GM06990 (cell line): ENCODE measurements around the gene DMAP1.

Experiments
- DNase-seq: peaks from one replicate; pipeline ENCODE4 v3.0.0-alpha.2; 2011; ENCODE audit not compliant: insufficient read length; ENCODE audit errors: extremely low read depth
- H3K27me3 ChIP-seq: replicated peaks from 2 replicates; pipeline ENCODE4 v1.6.0; 2011; ENCODE audit warnings: low read length; ENCODE audit not compliant: control insufficient read depth, insufficient read depth
- H3K36me3 ChIP-seq: 2 replicates; pipeline ENCODE4 v1.5.1; 2011; ENCODE audit warnings: low read length; ENCODE audit not compliant: control insufficient read depth, insufficient read depth
- H3K4me3 ChIP-seq: replicated peaks from 2 replicates; pipeline ENCODE4 v1.5.1; 2011; ENCODE audit warnings: low read depth, mild to moderate bottlenecking, control low read depth, low read length
- CTCF ChIP-seq: IDR thresholded peaks from 2 replicates; pipeline ENCODE4 v1.5.1; 2011; ENCODE audit warnings: low read length, control low read depth, mild to moderate bottlenecking, inconsistent platforms; ENCODE audit not compliant: insufficient read depth, poor library complexity, severe bottlenecking

The DMAP1 gene

DNA sequence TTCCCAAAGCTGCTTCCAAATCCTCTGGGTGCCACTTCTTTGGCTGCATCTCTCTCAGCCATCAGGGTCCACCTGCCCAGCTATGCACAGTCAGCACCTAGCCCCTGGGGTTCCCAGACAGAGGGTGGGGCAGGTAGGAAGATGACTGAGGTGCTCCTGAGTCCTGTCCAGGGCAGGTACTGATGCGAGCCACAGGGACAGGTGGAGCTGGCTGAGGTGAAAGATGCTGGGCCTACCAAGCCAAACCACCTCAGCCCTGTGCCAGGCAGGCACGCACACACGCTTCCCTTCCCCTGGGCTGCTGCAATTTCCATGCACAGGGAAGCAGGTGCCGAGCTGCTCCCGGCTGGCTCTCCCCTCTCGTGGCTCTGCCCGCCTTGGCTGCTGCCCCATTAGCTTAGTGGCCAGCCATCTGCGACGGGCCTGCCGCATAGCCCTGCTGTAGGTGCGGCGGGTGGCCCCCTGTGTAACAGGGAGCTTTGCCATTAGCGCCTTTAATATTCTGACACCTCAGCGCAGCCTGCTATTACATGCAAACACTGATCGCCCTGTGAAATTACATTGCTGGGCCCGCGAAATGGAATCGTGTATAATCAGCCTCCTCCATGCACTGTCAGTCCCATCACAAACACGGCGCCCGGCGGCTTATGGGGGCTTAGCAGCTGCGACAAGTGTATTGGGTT lies 38.9 kb downstream of the DMAP1 start:
- no peak for TF ChIP-seq CTCF
- Histone ChIP-seq H3K27me3 (no peaks in the 10 kb centered on the region), H3K36me3 (no peaks in the 10 kb centered on the region; the same call in 1 of the 2 replicates), H3K4me3 (no peak overlapping the region)
- no peak for DNase-seq

DNA sequence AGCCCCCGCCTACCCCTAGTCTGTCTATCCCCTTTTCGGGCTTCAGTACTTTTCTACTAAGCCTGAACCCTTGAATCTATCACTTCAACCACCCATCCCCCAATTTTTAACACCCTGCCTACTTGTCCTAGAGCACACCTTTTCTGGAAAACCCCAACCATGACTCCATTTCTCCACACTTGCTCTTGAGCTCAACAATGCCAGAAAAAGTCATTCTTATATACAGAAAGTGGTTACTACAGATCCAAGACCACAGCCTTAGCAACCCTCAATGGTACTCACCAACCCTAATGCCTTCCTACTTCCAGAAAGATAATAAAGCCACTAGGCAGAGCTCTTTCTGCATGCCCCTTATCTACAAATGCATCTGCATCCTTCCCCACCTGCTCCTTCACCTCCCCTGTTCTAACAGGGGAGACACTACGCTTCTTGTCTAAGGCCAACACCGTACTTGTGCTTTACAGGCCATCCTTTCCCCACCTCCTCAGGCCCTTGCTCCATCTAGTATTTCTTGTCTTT lies 41.2 kb downstream of the DMAP1 start:
- no peak for DNase-seq
- no peaks in the 10 kb centered on the region for H3K36me3 ChIP-seq
- no peak overlapping the region for H3K4me3 ChIP-seq
- no peaks in the 10 kb centered on the region for H3K27me3 ChIP-seq
- no peak for TF ChIP-seq CTCF

- Histone ChIP-seq H3K4me3 (no peak overlapping the region), H3K27me3 (no peaks in the 10 kb centered on the region), H3K36me3 (no peaks in the 10 kb centered on the region)
- DNase-seq: no peak
- TF ChIP-seq CTCF: no peak
These were observed 43.7 kb downstream of the DMAP1 start for GRCh38 chr1:44256762-44257554.

GRCh38 chr1:44259090-44259489 lies 45.8 kb downstream of the DMAP1 start:
- Histone ChIP-seq H3K4me3 (no peak overlapping the region), H3K27me3 (no peaks in the 10 kb centered on the region), H3K36me3 (no peaks in the 10 kb centered on the region)
- DNase-seq: no peak
- TF ChIP-seq CTCF: no peak

DNA sequence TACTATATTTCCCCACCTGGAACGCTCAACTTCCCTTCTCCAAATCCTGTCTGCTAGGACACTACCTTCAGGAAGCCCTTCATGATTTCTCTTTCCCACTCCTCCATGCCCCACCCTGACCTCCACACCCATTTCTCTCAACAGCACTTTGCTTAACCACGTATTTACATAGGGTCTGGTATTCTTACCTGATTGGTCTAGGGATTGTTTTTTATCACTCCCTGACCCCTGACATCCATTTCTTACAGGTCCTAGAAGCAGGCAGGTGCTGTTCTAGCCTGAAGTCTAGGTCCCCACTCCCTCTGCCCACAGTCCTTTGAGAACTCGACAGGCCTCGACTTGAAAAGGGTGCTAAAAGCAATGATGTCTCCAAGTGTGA lies 47.5 kb downstream of the DMAP1 start:
- Histone ChIP-seq H3K36me3 (no peaks in the 10 kb centered on the region), H3K27me3 (no peaks in the 10 kb centered on the region), H3K4me3 (no peak overlapping the region)
- no peak for DNase-seq
- no peak for TF ChIP-seq CTCF
